Upper lobe of left lung (tissue), 4 donors: Measurements from ENCODE around the gene NFIL3.

Experiments
- CTCF ChIP-seq, 6 experiments: fragments of 450-650 bp in 4 of 6; fragments of 200-600 bp in 2 of 6; sonication (generic) in 2 of 6; IDR thresholded peaks; one replicate each; pipeline ENCODE4 v1.5.1; 2016 to 2019; ENCODE audit warnings: antibody characterized with exemption in 6 of 6
- EP300 ChIP-seq, 4 donors: sonication (generic); formaldehyde crosslinking; IDR thresholded peaks; one replicate each; pipeline ENCODE4 v1.5.1; 2017; ENCODE audit warnings: antibody characterized with exemption in 4 of 4, control low read depth in 2 of 4
- POLR2A ChIP-seq, 4 donors: fragments of 450-650 bp; IDR thresholded peaks; one replicate each; pipeline ENCODE4 v1.5.1; 2016 to 2017; ENCODE audit warnings: antibody characterized with exemption in 4 of 4, mild to moderate bottlenecking in 2 of 4
- POLR2AphosphoS5 ChIP-seq, 2 donors: sonication (generic); formaldehyde crosslinking; IDR thresholded peaks; one replicate each; pipeline ENCODE4 v1.5.1; 2017; ENCODE audit warnings: antibody characterized with exemption in 2 of 2

GRCh38 chr9:91458906-91459305, 35.3 kb upstream of the NFIL3 start:
- TF ChIP-seq CTCF (IDR thresholded peaks at IDR 0.05), result no peak
- TF ChIP-seq POLR2A (IDR thresholded peaks at IDR 0.05), result no peak
- TF ChIP-seq EP300 (IDR thresholded peaks at IDR 0.05), result no peak
- no peak for TF ChIP-seq POLR2AphosphoS5 (IDR thresholded peaks at IDR 0.05)
